VCaP (cell line): Measurements from ENCODE around the gene SMOC1.

Experiments
- H3K27ac ChIP-seq: fragments of 450-650 bp; 2 replicates; pipeline ENCODE4 v1.5.1; 2017
- TF ChIP-seq, protein P1 (sequence below): fragments of 450-650 bp; conservative IDR thresholded peaks from 2 replicates; pipeline ENCODE4 v1.5.1; 2017; ENCODE audit warnings: mild to moderate bottlenecking, moderate library complexity

The SMOC1 gene

GRCh38 chr14:69854598-69854997, 24.6 kb upstream of the SMOC1 start:
- TF ChIP-seq, protein P1, sequence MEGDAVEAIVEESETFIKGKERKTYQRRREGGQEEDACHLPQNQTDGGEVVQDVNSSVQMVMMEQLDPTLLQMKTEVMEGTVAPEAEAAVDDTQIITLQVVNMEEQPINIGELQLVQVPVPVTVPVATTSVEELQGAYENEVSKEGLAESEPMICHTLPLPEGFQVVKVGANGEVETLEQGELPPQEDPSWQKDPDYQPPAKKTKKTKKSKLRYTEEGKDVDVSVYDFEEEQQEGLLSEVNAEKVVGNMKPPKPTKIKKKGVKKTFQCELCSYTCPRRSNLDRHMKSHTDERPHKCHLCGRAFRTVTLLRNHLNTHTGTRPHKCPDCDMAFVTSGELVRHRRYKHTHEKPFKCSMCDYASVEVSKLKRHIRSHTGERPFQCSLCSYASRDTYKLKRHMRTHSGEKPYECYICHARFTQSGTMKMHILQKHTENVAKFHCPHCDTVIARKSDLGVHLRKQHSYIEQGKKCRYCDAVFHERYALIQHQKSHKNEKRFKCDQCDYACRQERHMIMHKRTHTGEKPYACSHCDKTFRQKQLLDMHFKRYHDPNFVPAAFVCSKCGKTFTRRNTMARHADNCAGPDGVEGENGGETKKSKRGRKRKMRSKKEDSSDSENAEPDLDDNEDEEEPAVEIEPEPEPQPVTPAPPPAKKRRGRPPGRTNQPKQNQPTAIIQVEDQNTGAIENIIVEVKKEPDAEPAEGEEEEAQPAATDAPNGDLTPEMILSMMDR = no peak
- H3K27ac ChIP-seq = no peak overlapping the region

DNA sequence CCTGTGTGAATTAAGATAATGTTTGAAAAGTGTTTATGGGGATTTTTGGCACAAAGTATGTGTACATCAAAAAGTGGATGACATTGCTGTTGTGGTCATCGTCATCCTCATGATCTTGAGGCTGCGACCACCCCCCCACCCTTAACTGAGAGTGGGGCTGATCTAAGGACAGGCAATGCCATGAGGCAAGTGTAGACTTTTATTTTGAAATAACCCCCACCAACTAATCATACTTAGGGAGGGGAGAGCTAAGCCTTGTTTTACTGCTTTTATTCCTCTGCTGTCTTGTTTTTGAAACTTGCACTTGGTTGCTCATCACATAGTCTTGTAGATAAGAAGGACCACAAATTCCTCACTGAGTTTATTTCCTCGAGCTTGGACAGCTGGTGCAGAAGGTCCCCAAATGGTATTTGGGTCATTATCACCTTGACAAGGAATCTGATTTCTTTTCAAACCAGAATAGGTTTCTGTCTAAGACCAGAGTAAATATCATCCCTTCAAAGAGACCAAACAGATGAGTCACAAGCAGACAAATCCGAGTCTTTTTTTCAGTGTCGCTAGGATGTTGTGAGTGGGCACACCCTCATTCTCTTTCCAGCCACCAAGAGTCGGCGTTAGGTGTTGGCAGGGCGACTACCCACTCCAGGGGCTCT, 23.9 kb upstream of the SMOC1 start:
- TF ChIP-seq, protein P1 = no peak

GRCh38 chr14:69858801-69859200, 20.4 kb upstream of the SMOC1 start:
- H3K27ac ChIP-seq = no peak overlapping the region
- TF ChIP-seq, protein P1 = no peak

More for the DNA sequence above, 23.9 kb upstream of the SMOC1 start:
- no peak overlapping the region for H3K27ac ChIP-seq

DNA sequence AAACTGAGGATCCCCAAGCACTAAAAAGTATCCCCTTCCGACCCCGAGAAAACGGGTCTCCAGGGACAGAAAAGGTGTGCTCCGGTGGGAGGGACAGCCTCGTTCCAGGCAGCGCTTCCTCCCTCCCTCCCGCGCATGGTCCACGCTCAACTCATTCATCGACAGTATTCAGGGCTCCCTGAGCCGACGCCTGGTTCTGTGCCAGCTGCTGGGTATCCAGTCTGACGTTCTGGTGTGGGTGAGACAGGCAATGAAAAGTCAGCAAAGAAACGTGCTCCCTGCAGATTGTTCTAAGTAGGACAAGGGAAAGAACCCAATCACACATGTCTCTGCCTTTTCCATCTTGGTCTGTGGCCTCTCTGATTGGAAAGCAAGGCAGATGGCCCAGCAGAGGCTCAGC, 19.6 kb upstream of the SMOC1 start:
- TF ChIP-seq, protein P1 = no peak
- no peak overlapping the region for H3K27ac ChIP-seq

- no peak overlapping the region for H3K27ac ChIP-seq
- TF ChIP-seq, protein P1 = no peak
These were observed 19.0 kb upstream of the SMOC1 start for GRCh38 chr14:69860221-69860620.

- H3K27ac ChIP-seq = no peak overlapping the region
- TF ChIP-seq, protein P1 = no peak
These were observed 18.1 kb upstream of the SMOC1 start for GRCh38 chr14:69861025-69861569.

- H3K27ac ChIP-seq = no peak overlapping the region
- TF ChIP-seq, protein P1 = no peak
These were observed 16.1 kb upstream of the SMOC1 start for GRCh38 chr14:69863083-69863482.
